ENCODE data around the gene ACTR3. TPM values are rescaled to one million over a fixed set of nuclear protein-coding genes. Genes with fewer than 3 reads are reported as not detected.

Gene ACTR3
- total and polyA plus RNA-seq, 2 donors from 2014 or later, result 69.3 to 265 TPM

DNA sequence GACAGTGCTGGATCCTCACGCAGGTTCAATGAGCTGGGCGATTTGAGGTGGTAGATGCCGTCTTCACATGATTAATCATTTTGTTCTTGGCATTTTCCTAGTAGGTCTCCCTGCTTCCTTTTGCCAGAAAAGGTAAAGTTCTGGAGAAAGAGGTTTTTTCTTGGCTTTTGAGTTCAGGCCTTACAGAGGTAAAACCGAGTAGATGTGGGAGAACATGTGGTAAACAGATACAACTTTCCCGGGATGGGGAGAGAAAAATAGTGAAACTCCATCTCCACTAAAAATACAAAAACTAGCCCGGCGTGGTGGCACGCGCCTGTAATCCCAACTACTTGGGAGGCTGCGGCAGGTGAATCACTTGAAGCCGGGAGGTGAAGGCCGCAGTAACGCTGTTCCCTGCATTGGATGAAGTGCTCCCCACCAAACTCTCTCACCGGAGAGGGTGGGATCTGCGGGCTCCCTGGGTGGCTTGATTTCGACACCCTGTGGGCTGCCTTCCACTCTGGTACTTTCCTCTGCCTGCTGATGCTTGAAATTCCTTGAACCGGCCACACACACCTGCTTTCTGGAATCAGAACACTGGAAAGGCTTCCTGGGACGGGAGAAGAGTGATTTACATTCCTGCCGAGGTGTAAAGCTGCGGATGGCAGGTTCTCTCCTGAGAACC, 88.8 kb downstream of the ACTR3 start:
- no peak overlapping the region for H3K27ac ChIP-seq (ENCODE audit: low read depth in 2 of 2, low read length in 2 of 2)
- H3K27me3 ChIP-seq (ENCODE audit: control insufficient read depth, insufficient read depth, low read length), result no peaks in the 10 kb centered on the region
- no peaks in the 10 kb centered on the region for H3K9me3 ChIP-seq (ENCODE audit: control insufficient read depth in 2 of 3, insufficient read depth in 1 of 3, low read length in 3 of 3)
- H3K36me3 ChIP-seq (ENCODE audit: control insufficient read depth in 2 of 3, insufficient read depth in 3 of 3, low read length in 3 of 3), result no peaks in the 10 kb centered on the region
- no peak overlapping the region for H3K9ac ChIP-seq (ENCODE audit: low read length in 3 of 3)
- FAIRE-seq (no peak), DNase-seq (peak in 3 of 5 donors; percentile 16 to 77 (median 54))
- no peak overlapping the region for H3K4me3 ChIP-seq (ENCODE audit: low read length in 3 of 3)
- TF ChIP-seq, protein P1, sequence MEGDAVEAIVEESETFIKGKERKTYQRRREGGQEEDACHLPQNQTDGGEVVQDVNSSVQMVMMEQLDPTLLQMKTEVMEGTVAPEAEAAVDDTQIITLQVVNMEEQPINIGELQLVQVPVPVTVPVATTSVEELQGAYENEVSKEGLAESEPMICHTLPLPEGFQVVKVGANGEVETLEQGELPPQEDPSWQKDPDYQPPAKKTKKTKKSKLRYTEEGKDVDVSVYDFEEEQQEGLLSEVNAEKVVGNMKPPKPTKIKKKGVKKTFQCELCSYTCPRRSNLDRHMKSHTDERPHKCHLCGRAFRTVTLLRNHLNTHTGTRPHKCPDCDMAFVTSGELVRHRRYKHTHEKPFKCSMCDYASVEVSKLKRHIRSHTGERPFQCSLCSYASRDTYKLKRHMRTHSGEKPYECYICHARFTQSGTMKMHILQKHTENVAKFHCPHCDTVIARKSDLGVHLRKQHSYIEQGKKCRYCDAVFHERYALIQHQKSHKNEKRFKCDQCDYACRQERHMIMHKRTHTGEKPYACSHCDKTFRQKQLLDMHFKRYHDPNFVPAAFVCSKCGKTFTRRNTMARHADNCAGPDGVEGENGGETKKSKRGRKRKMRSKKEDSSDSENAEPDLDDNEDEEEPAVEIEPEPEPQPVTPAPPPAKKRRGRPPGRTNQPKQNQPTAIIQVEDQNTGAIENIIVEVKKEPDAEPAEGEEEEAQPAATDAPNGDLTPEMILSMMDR (IDR thresholded peaks at IDR 0.05; ENCODE audit: borderline replicate concordance, extremely low read depth, insufficient read depth), result no peak
- peaks cover 0 to 2% (median under 1%) of the 10 kb centered on the region in 3 donors for H3K4me1 ChIP-seq (ENCODE audit: control insufficient read depth in 2 of 3, insufficient read depth in 2 of 3, low read depth in 1 of 3, low read length in 3 of 3)
- intact Hi-C loops (cut with DNase I), result no loop called here

DNA sequence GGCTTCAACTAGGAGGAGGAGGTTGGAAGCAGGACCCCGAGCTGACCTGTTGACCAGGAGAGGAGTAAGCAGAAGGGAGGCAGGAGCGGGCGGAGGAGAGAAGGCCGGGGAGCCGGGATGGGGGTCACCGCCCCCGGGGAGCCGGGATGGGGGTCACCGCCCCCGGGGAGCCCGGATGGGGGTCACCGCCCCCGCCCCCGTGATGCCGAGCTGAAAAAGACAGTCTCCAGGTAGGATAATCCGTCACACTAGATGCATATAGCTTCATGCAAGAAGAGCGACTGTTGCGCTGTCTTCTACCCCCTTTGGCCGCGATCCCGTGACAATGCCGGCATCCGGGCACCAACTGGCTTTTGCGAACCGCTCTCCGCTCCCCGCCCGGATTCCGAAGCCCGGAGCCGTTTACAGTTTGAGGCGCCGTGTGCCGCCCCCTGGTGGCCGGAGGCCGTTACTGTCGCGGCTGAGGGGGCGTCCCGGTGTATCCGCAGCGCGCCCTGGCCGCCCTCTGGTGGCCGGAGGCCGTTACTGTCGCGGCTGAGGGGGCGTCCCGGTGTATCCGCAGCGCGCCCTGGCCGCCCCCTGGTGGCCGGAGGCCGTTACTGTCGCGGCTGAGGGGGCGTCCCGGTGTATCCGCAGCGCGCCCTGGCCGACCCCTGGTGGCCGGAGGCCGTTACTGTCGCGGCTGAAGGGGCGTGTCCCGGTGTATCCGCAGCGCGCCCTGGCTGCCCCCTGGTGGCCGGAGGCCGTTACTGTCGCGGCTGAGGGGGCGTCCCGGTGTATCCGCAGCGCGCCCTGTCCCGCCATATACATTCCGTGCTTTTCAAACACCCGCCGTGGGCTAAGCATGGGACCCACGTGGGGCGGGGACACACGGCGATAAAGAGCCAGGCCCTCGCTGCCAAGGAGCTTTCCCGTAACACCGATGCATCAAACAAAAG, 89.6 kb downstream of the ACTR3 start:
- Histone ChIP-seq H3K9me3 (ENCODE audit: control insufficient read depth in 2 of 3, insufficient read depth in 1 of 3, low read length in 3 of 3) (no peaks in the 10 kb centered on the region), H3K4me3 (ENCODE audit: low read length in 3 of 3) (no peak overlapping the region), H3K4me1 (ENCODE audit: control insufficient read depth in 2 of 3, insufficient read depth in 2 of 3, low read depth in 1 of 3, low read length in 3 of 3) (peaks cover 0 to 2% (median 0%) of the 10 kb centered on the region in 3 donors), H3K27ac (ENCODE audit: low read depth in 2 of 2, low read length in 2 of 2) (no peak overlapping the region), H3K36me3 (ENCODE audit: control insufficient read depth in 2 of 3, insufficient read depth in 3 of 3, low read length in 3 of 3) (no peaks in the 10 kb centered on the region), H3K9ac (ENCODE audit: low read length in 3 of 3) (no peak overlapping the region), H3K27me3 (ENCODE audit: control insufficient read depth, insufficient read depth, low read length) (no peaks in the 10 kb centered on the region)
- TF ChIP-seq, protein P1 (IDR thresholded peaks at IDR 0.05; ENCODE audit: borderline replicate concordance, extremely low read depth, insufficient read depth), result no peak
- intact Hi-C loops (cut with DNase I), result no loop called here
- DNase-seq, result peak in 1 of 5 donors; percentile 82
- FAIRE-seq, result no peak

GRCh38 chr2:113980946-113981345, 91.1 kb downstream of the ACTR3 start:
- intact Hi-C loops (cut with DNase I), result no loop called here
- FAIRE-seq, result no peak
- no peaks in the 10 kb centered on the region for H3K27me3 ChIP-seq (ENCODE audit: control insufficient read depth, insufficient read depth, low read length)
- no peaks in the 10 kb centered on the region for H3K9me3 ChIP-seq (ENCODE audit: control insufficient read depth in 2 of 3, insufficient read depth in 1 of 3, low read length in 3 of 3)
- TF ChIP-seq, protein P1 (IDR thresholded peaks at IDR 0.05; ENCODE audit: borderline replicate concordance, extremely low read depth, insufficient read depth), result no peak
- H3K4me1 ChIP-seq (ENCODE audit: control insufficient read depth in 2 of 3, insufficient read depth in 2 of 3, low read depth in 1 of 3, low read length in 3 of 3), result peaks cover 0 to 2% (median 0%) of the 10 kb centered on the region in 3 donors
- H3K27ac ChIP-seq (ENCODE audit: low read depth in 2 of 2, low read length in 2 of 2), result no peak overlapping the region
- no peaks in the 10 kb centered on the region for H3K36me3 ChIP-seq (ENCODE audit: control insufficient read depth in 2 of 3, insufficient read depth in 3 of 3, low read length in 3 of 3)
- H3K9ac ChIP-seq (ENCODE audit: low read length in 3 of 3), result no peak overlapping the region
- DNase-seq, result no peak
- H3K4me3 ChIP-seq (ENCODE audit: low read length in 3 of 3), result no peak overlapping the region
